IPS-18c (cell line): Measurements from ENCODE around the gene FXYD2.
"Not testable (repeated sequence)": the region's sequence is repeated elsewhere in the genome, so short reads cannot be mapped to it uniquely, and the experiment has no call there.

Experiments used
- H3K4me3 ChIP-seq: 2 replicates; pipeline ENCODE4 v1.7.0; 2013; ENCODE audit warnings: low read depth, mild to moderate bottlenecking, low read length, moderate library complexity; ENCODE audit not compliant: insufficient read depth
- H3K9me3 ChIP-seq: one replicate; pipeline ENCODE4 v1.6.1; 2013; ENCODE audit warnings: mild to moderate bottlenecking, low read length, moderate library complexity; ENCODE audit not compliant: control insufficient read depth, insufficient read depth

FXYD2 gene

GRCh38 chr11:117824571-117825537, at the start of gene FXYD2:
Gene FXYD2, minus strand, starts transcription at chr11:117824744. Its CDS starts 66 bp downstream, at chr11:117824678.
- Histone ChIP-seq H3K9me3 (no peaks in the 10 kb centered on the region), H3K4me3 (no peak within 1 kb of the TSS)

GRCh38 chr11:117873828-117874125, 49.2 kb upstream of the FXYD2 start:
- no peak overlapping the region for H3K4me3 ChIP-seq

GRCh38 chr11:117872975-117873827, 48.7 kb upstream of the FXYD2 start:
- no peaks in the 10 kb centered on the region for H3K9me3 ChIP-seq
- no peak overlapping the region for H3K4me3 ChIP-seq

More at GRCh38 chr11:117873828-117874125, 49.2 kb upstream of the FXYD2 start:
- no peaks in the 10 kb centered on the region for H3K9me3 ChIP-seq

GRCh38 chr11:117872420-117872961, 47.9 kb upstream of the FXYD2 start:
- H3K4me3 ChIP-seq, result no peak overlapping the region
- H3K9me3 ChIP-seq, result no peaks in the 10 kb centered on the region

GRCh38 chr11:117871784-117872183, 47.2 kb upstream of the FXYD2 start:
- Histone ChIP-seq H3K4me3 (no peak overlapping the region), H3K9me3 (no peaks in the 10 kb centered on the region)

GRCh38 chr11:117871160-117871559, 46.6 kb upstream of the FXYD2 start:
- Histone ChIP-seq H3K9me3 (no peaks in the 10 kb centered on the region), H3K4me3 (no peak overlapping the region)

GRCh38 chr11:117870103-117870952, 45.8 kb upstream of the FXYD2 start:
- H3K4me3 ChIP-seq, result no peak overlapping the region
- H3K9me3 ChIP-seq, result no peaks in the 10 kb centered on the region

- Histone ChIP-seq H3K4me3 (no peak overlapping the region), H3K9me3 (no peaks in the 10 kb centered on the region)
Observed at GRCh38 chr11:117869604-117870003, 45.1 kb upstream of the FXYD2 start.

GRCh38 chr11:117868815-117869561, 44.4 kb upstream of the FXYD2 start:
- Histone ChIP-seq H3K9me3 (no peaks in the 10 kb centered on the region), H3K4me3 (no peak overlapping the region)

- H3K9me3 ChIP-seq, result no peaks in the 10 kb centered on the region
- no peak overlapping the region for H3K4me3 ChIP-seq
Observed at GRCh38 chr11:117868088-117868487, 43.5 kb upstream of the FXYD2 start.

GRCh38 chr11:117866526-117866925, 42.0 kb upstream of the FXYD2 start:
- H3K4me3 ChIP-seq, result no peak overlapping the region
- no peaks in the 10 kb centered on the region for H3K9me3 ChIP-seq

- not testable (repeated sequence) for H3K4me3 ChIP-seq, H3K9me3 ChIP-seq
Observed at GRCh38 chr11:117865546-117865945, 41.0 kb upstream of the FXYD2 start.

- Histone ChIP-seq H3K9me3 (no peaks in the 10 kb centered on the region), H3K4me3 (no peak overlapping the region)
Observed at GRCh38 chr11:117863383-117863782, 38.8 kb upstream of the FXYD2 start.

GRCh38 chr11:117862753-117863152, 38.2 kb upstream of the FXYD2 start:
- no peaks in the 10 kb centered on the region for H3K9me3 ChIP-seq
- no peak overlapping the region for H3K4me3 ChIP-seq

- Histone ChIP-seq H3K9me3 (no peaks in the 10 kb centered on the region), H3K4me3 (no peak overlapping the region)
Observed at GRCh38 chr11:117862019-117862725, 37.6 kb upstream of the FXYD2 start.
